Endothelial cell of umbilical vein (primary cell): ENCODE data around the gene HHIP. TPM values are rescaled to one million over a fixed set of nuclear protein-coding genes. Genes with fewer than 3 reads are reported as not detected.

Experiments used
- BruUV-seq: library from RNA; stranded (reverse); fragments of 400-500 nt; replicated peaks from 2 replicates; lab custom pipeline; 2021; lab: Mats Ljungman, UMichigan
- CTCF ChIA-PET: fragments of 300-600, 350-600 bp; sonication (Branson Sonifier 250); formaldehyde crosslinking; loops from one replicate; lab custom pipeline; 2021; ENCODE audit warnings: antibody characterized with exemption, inconsistent platforms; lab: Charles Lee
- POLR2A ChIA-PET: fragments of 300-600, 350-600 bp; sonication (Branson Sonifier 250); formaldehyde crosslinking; loops from one replicate; lab custom pipeline; 2021; ENCODE audit warnings: antibody characterized with exemption, inconsistent platforms; lab: Charles Lee
- DNase-seq: peaks from one replicate; pipeline ENCODE4 v3.0.0-alpha.2; 2011; ENCODE audit warnings: low read depth, low spot score
- FAIRE-seq: peaks from 2 replicates; lab custom pipeline; 2011; peaks lifted over from hg19 to GRCh38; lab: Jason Lieb, UNC
- H2AFZ ChIP-seq: 2 replicates; pipeline ENCODE4 v1.6.0; 2012; ENCODE audit warnings: low read depth, low read length, control low read depth, inconsistent platforms
- H3K27ac ChIP-seq: 2 replicates; pipeline ENCODE4 v1.5.1; 2011; ENCODE audit warnings: low read depth, mild to moderate bottlenecking, control low read depth, low read length, moderate library complexity; ENCODE audit not compliant: insufficient read depth
- H3K27me3 ChIP-seq, 2 experiments: 2 replicates each; pipeline versions ENCODE4 v1.6.0 to v1.6.1; 2011; ENCODE audit warnings: low read length in 2 of 2, mixed read lengths in 1 of 2; ENCODE audit not compliant: control insufficient read depth in 2 of 2, insufficient read depth in 2 of 2
- H3K36me3 ChIP-seq, 2 experiments: 2 replicates in 1 of 2; 3 replicates in 1 of 2; pipeline ENCODE4 v1.5.1; 2011; ENCODE audit warnings: low read length in 2 of 2, mild to moderate bottlenecking in 1 of 2, moderate library complexity in 1 of 2; ENCODE audit not compliant: control insufficient read depth in 2 of 2, insufficient read depth in 2 of 2; ENCODE audit errors: extremely low read depth in 1 of 2
- H3K4me1 ChIP-seq: 3 replicates; pipeline ENCODE4 v1.5.1; 2011; ENCODE audit warnings: mild to moderate bottlenecking, low read length; ENCODE audit not compliant: control insufficient read depth, insufficient read depth; ENCODE audit errors: extremely low read depth
- H3K4me2 ChIP-seq: 2 replicates; pipeline ENCODE4 v1.6.1; 2011; ENCODE audit warnings: low read length, control low read depth, mixed read lengths; ENCODE audit not compliant: insufficient read depth
- H3K4me3 ChIP-seq, 3 experiments: fragments of 200-600 bp in 1 of 3; sonication (generic), shearing (Covaris generic) in 1 of 3; replicated peaks in 1 of 3; 2 replicates each; pipeline ENCODE4 v1.5.1; 2011 to 2016; ENCODE audit warnings: control low read depth in 3 of 3, low read length in 3 of 3, mild to moderate bottlenecking in 2 of 3, inconsistent platforms in 1 of 3, low read depth in 1 of 3, moderate library complexity in 1 of 3; ENCODE audit not compliant: insufficient read depth in 1 of 3
- H3K79me2 ChIP-seq: 2 replicates; pipeline ENCODE4 v1.6.0; 2012; ENCODE audit warnings: low read length, inconsistent platforms; ENCODE audit not compliant: control insufficient read depth, insufficient read depth
- H3K9ac ChIP-seq: replicated peaks from 2 replicates; pipeline ENCODE3; 2011; ENCODE audit warnings: low read length, control low read depth; ENCODE audit not compliant: insufficient read depth; ENCODE audit errors: extremely low read depth
- H3K9me1 ChIP-seq: replicated peaks from 3 replicates; pipeline ENCODE4 v1.6.0; 2011; ENCODE audit warnings: mild to moderate bottlenecking, low read length; ENCODE audit not compliant: control insufficient read depth, insufficient read depth; ENCODE audit errors: extremely low read depth
- H3K9me3 ChIP-seq: replicated peaks from 2 replicates; pipeline ENCODE4 v1.5.1; 2012; ENCODE audit warnings: low read length, inconsistent platforms; ENCODE audit not compliant: control insufficient read depth, insufficient read depth
- H4K20me1 ChIP-seq: replicated peaks from 2 replicates; pipeline ENCODE3; 2011; ENCODE audit warnings: mild to moderate bottlenecking, low read length; ENCODE audit not compliant: control insufficient read depth, insufficient read depth; ENCODE audit errors: extremely low read depth
- EZH2 ChIP-seq: IDR thresholded peaks from 2 replicates; pipeline ENCODE4 v1.6.1; 2012; ENCODE audit warnings: borderline replicate concordance, low read depth, mild to moderate bottlenecking, moderate library complexity, low read length, inconsistent platforms; ENCODE audit not compliant: severe bottlenecking
- FOS ChIP-seq: IDR thresholded peaks from 2 replicates; pipeline ENCODE4 v1.6.1; 2011; ENCODE audit warnings: mild to moderate bottlenecking, low read length, moderate library complexity, borderline replicate concordance; ENCODE audit not compliant: insufficient read depth
- GATA2 ChIP-seq: IDR thresholded peaks from 2 replicates; pipeline ENCODE4 v1.7.0; 2011; ENCODE audit warnings: low read depth, mild to moderate bottlenecking, moderate library complexity, mixed read lengths, low read length; ENCODE audit not compliant: insufficient read length, insufficient read depth
- JUN ChIP-seq: IDR thresholded peaks from 2 replicates; pipeline ENCODE4 v1.6.1; 2011; ENCODE audit warnings: borderline replicate concordance, low read depth; ENCODE audit not compliant: insufficient read length, insufficient read depth
- MYC ChIP-seq: IDR thresholded peaks from one replicate; pipeline ENCODE4 v1.6.1; 2011; ENCODE audit warnings: mild to moderate bottlenecking, low read depth, low read length
- POLR2A ChIP-seq: IDR thresholded peaks from 2 replicates; pipeline ENCODE4 v1.6.1; 2012; ENCODE audit warnings: low read depth, mild to moderate bottlenecking, control low read depth, low read length
- POLR2AphosphoS5 ChIP-seq: IDR thresholded peaks from 2 replicates; pipeline ENCODE4 v1.6.1; 2012; ENCODE audit warnings: low read depth, mild to moderate bottlenecking, control low read depth, low read length, moderate library complexity; ENCODE audit not compliant: insufficient read depth
- dilution Hi-C: fragments of 300-500 bp; cut with MboI; formaldehyde crosslinking; loops from one replicate; pipeline ENCODE4 v1.15.0; 2019; ENCODE audit warnings: low sequenced_read_pairs; ENCODE audit not compliant: extremely low pct_ligation_motif_present
- intact Hi-C: fragments of 100-400 bp; cut with micrococcal nuclease; formaldehyde crosslinking; loops from one replicate; pipeline ENCODE4 v1.10.0; 2022
- polyA plus RNA-seq, 4 experiments: library from polyadenylated mRNA; depleted of rRNA in 3 of 4; stranded (reverse) in 3 of 4; unstranded in 1 of 4; fragments of >200 nt; gene quantifications; 2 replicates each; pipeline versions ENCODE4 v1.2.1 to v1.2.3, GENCODE V29; 2011 to 2012; ENCODE audit warnings: missing spikeins in 1 of 4
- total RNA-seq: library from RNA; stranded (reverse); gene quantifications from 2 replicates; pipeline ENCODE4 v1.2.3, GENCODE V29; 2021
- TF ChIP-seq, protein P1 (sequence below): IDR thresholded peaks from 2 replicates; pipeline ENCODE4 v1.6.1; 2011; ENCODE audit not compliant: insufficient read depth, insufficient read length
- TF ChIP-seq, protein P2 (sequence below), 2 donors: IDR thresholded peaks; 1 replicate in 1 of 2; 2 replicates in 1 of 2; pipeline ENCODE4 v1.5.1; 2011; ENCODE audit warnings: low read length in 2 of 2, mild to moderate bottlenecking in 2 of 2, moderate library complexity in 2 of 2, control low read depth in 1 of 2, inconsistent platforms in 1 of 2, low read depth in 1 of 2; ENCODE audit not compliant: insufficient read depth in 1 of 2; ENCODE audit errors: extremely low read depth in 1 of 2

Gene HHIP
- total and polyA plus RNA-seq, 2 donors (not counting 3 experiments of a cell fraction or from before 2014, with no cell fraction given), result 239 to 971 TPM

DNA sequence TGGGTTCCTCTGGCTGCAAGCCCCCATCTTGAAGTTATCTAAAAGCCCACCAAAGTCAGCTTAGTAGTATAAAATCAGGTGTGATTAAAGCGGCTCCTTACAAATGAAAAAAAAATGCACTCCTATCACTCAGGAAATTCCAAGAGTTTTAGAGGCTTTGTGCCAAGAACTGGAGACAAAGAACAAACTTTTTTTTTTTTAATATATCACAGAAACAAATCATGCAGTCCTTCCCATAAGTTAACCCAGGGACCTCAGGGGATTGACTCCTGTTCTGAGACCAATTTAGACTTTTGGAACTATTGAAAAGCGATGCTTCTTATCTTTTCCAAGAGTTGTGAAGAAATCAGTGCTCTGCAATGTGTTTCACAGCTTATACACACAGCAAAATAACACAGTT lies 53.6 kb downstream of the HHIP start:
- H3K4me3 ChIP-seq, result peak overlapping the region in 1 of 3 experiments; percentile 44
- no peaks in the 10 kb centered on the region for H3K9me1 ChIP-seq
- DNase-seq (peak; percentile 90), FAIRE-seq (peak; percentile 33)
- H3K9me3 ChIP-seq, result no peaks in the 10 kb centered on the region
- H4K20me1 ChIP-seq, result no peaks in the 10 kb centered on the region
- H3K27me3 ChIP-seq, result no peaks in the 10 kb centered on the region
- H3K27ac ChIP-seq, result peak overlapping the region; percentile 94
- BruUV-seq, result no TSS peak
- H2AFZ ChIP-seq, result no peak overlapping the region
- peaks cover 3 to 31% of the 10 kb centered on the region in 2 experiments for H3K36me3 ChIP-seq
- H3K9ac ChIP-seq, result peak overlapping the region; percentile 56
- dilution Hi-C loops, result no loop called here
- peak overlapping the region; percentile 92 for H3K4me2 ChIP-seq
- H3K79me2 ChIP-seq, result peaks cover 58% of the 10 kb centered on the region
- intact Hi-C loops, result loop anchor here (1.0 to 2.0 kb wide), 2 partner anchors 11 to 121 kb away; no protein-coding TSS in a partner anchor
- ChIA-PET POLR2A (interaction anchor here (1.1 kb wide), 1 partner anchor 9 kb away, joined by 3 read pairs; no protein-coding TSS in a partner anchor), CTCF (interaction anchor here (1.0 kb wide), 1 partner anchor 9 kb away, joined by 4 read pairs; no protein-coding TSS in a partner anchor)
- peaks cover 82% of the 10 kb centered on the region for H3K4me1 ChIP-seq
- TF ChIP-seq POLR2A (peak; percentile 74), FOS (no peak), EZH2 (no peak), MYC (no peak), GATA2 (peak; percentile 53), POLR2AphosphoS5 (peak; percentile 18), JUN (peak; percentile 33)

DNA sequence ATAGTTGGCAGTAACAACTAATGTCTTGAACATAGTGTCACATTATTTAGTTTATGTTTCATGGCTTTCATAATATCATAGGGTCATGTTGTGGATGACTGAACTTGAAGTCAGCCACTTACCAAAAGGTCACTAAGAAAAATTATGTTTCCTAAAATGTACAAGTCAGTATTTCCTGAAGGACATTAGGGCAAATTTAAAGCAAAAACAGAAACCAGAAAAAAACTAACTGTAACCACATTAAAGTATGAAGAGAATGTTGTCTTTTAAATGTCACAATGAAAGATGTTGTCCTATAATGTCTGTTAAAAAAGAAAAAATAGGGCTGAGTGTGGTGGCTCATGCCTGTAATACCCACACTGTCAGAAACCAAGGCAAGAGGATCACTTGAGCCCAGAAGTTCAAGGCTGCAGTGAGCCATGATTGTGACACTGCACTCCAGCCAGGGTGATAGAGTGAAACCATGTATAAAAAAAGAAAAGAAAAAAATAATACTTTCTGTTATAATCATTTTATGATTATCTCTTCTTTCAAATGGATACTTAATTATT lies 55.8 kb downstream of the HHIP start:
- no peak for TF ChIP-seq JUN
- TF ChIP-seq GATA2, result no peak
- TF ChIP-seq FOS, result no peak
- no peak for TF ChIP-seq EZH2
- TF ChIP-seq POLR2A, result no peak
- TF ChIP-seq, protein P1, sequence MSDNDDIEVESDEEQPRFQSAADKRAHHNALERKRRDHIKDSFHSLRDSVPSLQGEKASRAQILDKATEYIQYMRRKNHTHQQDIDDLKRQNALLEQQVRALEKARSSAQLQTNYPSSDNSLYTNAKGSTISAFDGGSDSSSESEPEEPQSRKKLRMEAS, result no peak
- TF ChIP-seq MYC, result no peak
- TF ChIP-seq, protein P2, sequence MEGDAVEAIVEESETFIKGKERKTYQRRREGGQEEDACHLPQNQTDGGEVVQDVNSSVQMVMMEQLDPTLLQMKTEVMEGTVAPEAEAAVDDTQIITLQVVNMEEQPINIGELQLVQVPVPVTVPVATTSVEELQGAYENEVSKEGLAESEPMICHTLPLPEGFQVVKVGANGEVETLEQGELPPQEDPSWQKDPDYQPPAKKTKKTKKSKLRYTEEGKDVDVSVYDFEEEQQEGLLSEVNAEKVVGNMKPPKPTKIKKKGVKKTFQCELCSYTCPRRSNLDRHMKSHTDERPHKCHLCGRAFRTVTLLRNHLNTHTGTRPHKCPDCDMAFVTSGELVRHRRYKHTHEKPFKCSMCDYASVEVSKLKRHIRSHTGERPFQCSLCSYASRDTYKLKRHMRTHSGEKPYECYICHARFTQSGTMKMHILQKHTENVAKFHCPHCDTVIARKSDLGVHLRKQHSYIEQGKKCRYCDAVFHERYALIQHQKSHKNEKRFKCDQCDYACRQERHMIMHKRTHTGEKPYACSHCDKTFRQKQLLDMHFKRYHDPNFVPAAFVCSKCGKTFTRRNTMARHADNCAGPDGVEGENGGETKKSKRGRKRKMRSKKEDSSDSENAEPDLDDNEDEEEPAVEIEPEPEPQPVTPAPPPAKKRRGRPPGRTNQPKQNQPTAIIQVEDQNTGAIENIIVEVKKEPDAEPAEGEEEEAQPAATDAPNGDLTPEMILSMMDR (IDR thresholded peaks at IDR 0.05; ENCODE audit: extremely low read depth in 1 of 2, insufficient read depth in 1 of 2, low read depth in 1 of 2, low read length in 2 of 2), result no peak
- no peak for TF ChIP-seq POLR2AphosphoS5
- ChIA-PET CTCF (no interaction called here), POLR2A (no interaction called here)
- H3K36me3 ChIP-seq, result peaks cover 3 to 40% of the 10 kb centered on the region in 2 experiments
- peak overlapping the region; percentile 32 for H3K27ac ChIP-seq
- H3K9me1 ChIP-seq, result no peaks in the 10 kb centered on the region
- dilution Hi-C loops (no loop called here), intact Hi-C loops (no loop called here)
- peaks cover 88% of the 10 kb centered on the region for H3K4me1 ChIP-seq
- H3K27me3 ChIP-seq, result no peaks in the 10 kb centered on the region
- BruUV-seq, result no TSS peak
- H2AFZ ChIP-seq, result no peak overlapping the region
- DNase-seq (peak; percentile 53), FAIRE-seq (no peak)
- no peak overlapping the region for H3K4me3 ChIP-seq
- peak overlapping the region; percentile 92 for H3K4me2 ChIP-seq
- H3K9me3 ChIP-seq, result no peaks in the 10 kb centered on the region
- H3K9ac ChIP-seq, result no peak overlapping the region
- peaks cover 59% of the 10 kb centered on the region for H3K79me2 ChIP-seq
- no peaks in the 10 kb centered on the region for H4K20me1 ChIP-seq
